Activated CD4-positive, alpha-beta T cell treated with anti-CD3 and anti-CD28 coated beads, Interleukin-10, Interleukin-2, amounts not matched to agents 100 ng/mL and 50 ng/mL, durations not matched to agents 16 hours and 8 hours (primary cell): ENCODE results near the gene KIAA0319L.
"Not testable (repeated sequence)": the region's sequence is repeated elsewhere in the genome, so short reads cannot be mapped to it uniquely, and the experiment has no call there.

ENCODE experiments used
- DNase-seq: peaks from one replicate; pipeline ENCODE4 v3.0.0-alpha.2; 2020

KIAA0319L gene

DNA sequence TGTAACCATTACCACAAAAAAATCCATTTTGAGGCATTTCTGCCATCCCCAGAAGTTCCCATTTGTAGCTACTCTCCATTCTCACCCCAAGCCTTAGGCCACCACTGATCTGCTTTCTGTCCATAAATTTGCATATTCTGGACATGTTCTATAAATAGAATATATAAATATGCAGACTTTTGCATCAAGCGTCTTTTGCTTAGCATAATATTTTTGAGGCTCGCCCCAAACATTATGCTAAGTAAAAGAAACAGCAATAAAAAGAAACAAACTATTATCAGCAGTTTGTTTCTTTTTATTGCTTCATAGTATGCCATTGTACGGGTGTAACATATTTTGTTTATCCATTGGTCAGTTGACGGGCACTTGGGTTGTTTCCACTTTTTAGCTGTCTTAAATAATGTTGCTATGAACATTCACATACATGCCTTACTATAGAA, 23.8 kb upstream of the KIAA0319L start:
- no peak for DNase-seq

DNA sequence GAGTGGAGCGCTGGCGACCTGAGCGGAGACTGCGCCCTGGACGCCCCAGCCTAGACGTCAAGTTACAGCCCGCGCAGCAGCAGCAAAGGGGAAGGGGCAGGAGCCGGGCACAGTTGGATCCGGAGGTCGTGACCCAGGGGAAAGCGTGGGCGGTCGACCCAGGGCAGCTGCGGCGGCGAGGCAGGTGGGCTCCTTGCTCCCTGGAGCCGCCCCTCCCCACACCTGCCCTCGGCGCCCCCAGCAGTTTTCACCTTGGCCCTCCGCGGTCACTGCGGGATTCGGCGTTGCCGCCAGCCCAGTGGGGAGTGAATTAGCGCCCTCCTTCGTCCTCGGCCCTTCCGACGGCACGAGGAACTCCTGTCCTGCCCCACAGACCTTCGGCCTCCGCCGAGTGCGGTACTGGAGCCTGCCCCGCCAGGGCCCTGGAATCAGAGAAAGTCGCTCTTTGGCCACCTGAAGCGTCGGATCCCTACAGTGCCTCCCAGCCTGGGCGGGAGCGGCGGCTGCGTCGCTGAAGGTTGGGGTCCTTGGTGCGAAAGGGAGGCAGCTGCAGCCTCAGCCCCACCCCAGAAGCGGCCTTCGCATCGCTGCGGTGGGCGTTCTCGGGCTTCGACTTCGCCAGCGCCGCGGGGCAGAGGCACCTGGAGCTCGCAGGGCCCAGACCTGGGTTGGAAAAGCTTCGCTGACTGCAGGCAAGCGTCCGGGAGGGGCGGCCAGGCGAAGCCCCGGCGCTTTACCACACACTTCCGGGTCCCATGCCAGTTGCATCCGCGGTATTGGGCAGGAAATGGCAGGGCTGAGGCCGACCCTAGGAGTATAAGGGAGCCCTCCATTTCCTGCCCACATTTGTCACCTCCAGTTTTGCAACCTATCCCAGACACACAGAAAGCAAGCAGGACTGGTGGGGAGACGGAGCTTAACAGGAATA, 20.1 kb upstream of the KIAA0319L start:
- DNase-seq: peak; percentile 82

- not testable (repeated sequence) for DNase-seq
Observed at GRCh38 chr1:35576766-35577070, 19.5 kb upstream of the KIAA0319L start.

GRCh38 chr1:35576061-35576765, 19.0 kb upstream of the KIAA0319L start:
- no peak for DNase-seq

- no peak for DNase-seq
Observed at GRCh38 chr1:35575416-35575958, 18.3 kb upstream of the KIAA0319L start.

GRCh38 chr1:35574655-35575415, 17.6 kb upstream of the KIAA0319L start:
- DNase-seq: no peak

- DNase-seq: no peak
Observed at GRCh38 chr1:35574125-35574654, 17.0 kb upstream of the KIAA0319L start.

DNA sequence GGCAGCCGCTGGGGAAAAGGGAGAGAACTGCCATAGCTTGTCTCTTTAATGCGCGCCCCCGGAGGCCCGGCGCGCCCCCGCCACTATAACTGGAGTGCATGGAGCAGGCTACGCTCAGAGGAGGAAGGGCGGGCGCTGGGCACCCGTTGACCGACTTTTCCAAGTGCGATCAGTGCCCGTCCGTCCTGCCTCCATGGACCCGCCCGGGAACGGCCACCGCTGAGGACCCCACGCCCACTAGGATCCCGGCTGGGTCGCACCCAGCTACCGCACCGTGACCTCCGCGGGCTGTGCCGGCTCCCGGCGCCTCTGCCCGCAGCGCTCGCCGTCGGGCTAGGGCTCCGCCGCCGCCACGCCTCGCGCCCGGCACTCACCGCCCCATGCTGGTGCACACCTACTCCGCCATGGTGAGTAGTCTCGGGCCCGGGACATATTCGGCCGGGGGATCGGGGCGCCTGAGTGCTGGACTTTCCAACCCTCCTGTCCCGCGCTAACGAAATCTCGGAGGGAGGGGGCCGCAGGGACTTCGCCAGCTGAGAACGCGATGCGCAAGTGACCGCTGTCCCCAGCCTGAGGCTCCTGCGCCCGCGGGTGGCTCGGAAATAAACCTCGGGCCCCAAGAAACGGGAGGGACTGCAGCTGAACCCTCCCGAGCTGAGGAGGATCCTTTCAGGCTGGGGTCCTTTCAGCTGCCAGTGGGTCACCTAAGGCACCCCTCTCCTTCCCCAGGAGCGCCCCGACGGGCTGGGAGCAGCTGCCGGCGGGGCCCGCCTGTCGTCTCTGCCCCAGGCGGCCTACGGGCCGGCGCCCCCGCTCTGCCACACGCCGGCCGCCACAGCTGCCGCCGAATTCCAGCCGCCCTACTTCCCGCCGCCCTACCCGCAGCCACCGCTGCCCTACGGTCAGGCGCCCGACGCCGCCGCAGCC, 16.3 kb upstream of the KIAA0319L start, which contains the start of gene TFAP2E:
Gene TFAP2E (plus strand): TSS at position 117 of the 927 bp plus-strand sequence. CDS start 264 bp downstream, at position 381.
- DNase-seq: no peak

DNA sequence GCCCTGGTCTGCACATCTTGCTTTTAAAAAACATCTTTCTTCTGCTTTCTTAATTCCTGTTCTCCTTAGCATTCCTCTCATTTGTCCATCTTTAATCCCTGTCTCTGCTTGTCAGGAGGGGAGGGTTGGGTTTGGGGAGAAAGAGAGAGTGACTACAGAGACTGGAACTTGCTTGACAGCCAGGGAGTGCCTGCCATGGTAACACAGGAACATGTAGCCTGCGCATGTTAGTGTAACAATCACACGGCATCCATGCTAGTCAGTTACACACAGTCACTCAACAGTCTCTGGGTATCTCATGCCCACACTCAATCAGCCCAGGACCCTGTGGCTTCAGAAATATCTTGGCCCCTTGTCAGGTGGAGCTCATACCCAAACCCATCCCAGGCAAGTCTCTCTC, 15.1 kb upstream of the KIAA0319L start:
- DNase-seq: no peak

- DNase-seq: no peak
Observed at GRCh38 chr1:35571263-35571662, 14.1 kb upstream of the KIAA0319L start.

GRCh38 chr1:35570589-35571137, 13.5 kb upstream of the KIAA0319L start:
- DNase-seq: no peak

GRCh38 chr1:35569936-35570335, 12.7 kb upstream of the KIAA0319L start:
- no peak for DNase-seq

- peak; percentile 75 for DNase-seq
Observed at GRCh38 chr1:35568975-35569395, 11.8 kb upstream of the KIAA0319L start.

DNA sequence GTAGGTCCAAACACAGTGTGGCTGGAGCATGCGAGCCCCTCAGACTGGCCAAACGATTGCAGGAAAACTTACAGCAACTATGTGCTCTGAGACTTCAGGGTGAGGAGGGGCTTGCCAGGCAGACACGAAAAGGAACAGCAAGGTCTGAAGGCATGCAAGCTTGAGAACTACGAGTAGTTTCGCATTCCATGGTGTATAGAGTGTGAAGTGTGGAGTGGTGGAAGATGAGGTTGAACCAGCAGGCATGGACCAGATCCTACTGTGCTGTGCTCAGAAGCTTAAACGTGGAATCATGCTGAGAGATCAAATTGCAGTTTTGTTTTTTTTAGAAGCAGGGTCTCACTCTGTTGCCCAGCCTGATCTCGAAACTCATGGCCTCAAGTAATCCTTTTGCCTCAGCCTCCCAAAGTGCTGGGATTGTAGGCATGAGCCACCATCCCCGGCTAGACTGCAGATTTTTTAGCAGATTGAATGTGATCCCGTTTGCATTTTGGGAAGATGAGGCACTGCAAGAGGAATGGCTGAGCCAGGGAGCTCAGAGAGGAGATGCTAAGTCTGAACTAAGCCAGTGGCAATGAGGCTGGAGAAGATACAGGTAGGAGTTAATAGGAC, 10.8 kb upstream of the KIAA0319L start:
- DNase-seq: no peak

- DNase-seq: no peak
Observed at GRCh38 chr1:35565742-35566133, 8.5 kb upstream of the KIAA0319L start.

DNA sequence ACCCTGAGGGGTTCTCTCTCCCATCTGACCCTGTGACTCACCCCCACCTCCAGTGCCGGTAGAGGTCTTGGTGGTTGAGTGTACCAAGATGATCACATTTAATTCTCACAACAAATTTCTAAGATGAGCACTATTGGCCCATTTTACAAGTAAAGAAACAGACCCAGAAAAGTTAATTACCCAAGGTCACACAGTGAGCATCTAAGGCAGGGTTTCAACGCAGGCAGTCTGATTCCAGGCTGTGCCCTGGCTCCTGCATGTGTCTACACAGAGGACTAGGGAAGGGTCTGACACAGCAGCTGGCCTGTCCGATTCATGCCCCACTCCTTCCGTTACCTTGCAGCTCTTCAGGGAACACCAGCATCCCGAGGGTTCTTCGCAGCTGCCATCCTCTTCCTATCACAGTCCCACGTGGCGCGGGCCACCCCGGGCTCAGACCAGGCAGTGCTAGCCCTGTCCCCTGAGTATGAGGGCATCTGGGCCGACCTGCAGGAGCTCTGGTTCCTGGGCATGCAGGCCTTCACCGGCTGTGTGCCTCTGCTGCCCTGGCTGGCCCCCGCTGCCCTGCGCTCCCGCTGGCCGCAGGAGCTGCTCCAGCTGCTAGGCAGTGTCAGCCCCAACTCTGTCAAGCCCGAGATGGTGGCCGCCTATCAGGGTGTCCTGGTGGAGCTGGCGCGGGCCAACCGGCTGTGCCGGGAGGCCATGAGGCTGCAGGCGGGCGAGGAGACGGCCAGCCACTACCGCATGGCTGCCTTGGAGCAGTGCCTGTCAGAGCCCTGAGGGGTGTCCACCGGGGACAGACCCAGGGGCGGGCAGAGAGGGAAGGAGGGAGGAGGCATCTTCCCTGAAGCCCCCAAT, 7.9 kb upstream of the KIAA0319L start:
- no peak for DNase-seq

DNA sequence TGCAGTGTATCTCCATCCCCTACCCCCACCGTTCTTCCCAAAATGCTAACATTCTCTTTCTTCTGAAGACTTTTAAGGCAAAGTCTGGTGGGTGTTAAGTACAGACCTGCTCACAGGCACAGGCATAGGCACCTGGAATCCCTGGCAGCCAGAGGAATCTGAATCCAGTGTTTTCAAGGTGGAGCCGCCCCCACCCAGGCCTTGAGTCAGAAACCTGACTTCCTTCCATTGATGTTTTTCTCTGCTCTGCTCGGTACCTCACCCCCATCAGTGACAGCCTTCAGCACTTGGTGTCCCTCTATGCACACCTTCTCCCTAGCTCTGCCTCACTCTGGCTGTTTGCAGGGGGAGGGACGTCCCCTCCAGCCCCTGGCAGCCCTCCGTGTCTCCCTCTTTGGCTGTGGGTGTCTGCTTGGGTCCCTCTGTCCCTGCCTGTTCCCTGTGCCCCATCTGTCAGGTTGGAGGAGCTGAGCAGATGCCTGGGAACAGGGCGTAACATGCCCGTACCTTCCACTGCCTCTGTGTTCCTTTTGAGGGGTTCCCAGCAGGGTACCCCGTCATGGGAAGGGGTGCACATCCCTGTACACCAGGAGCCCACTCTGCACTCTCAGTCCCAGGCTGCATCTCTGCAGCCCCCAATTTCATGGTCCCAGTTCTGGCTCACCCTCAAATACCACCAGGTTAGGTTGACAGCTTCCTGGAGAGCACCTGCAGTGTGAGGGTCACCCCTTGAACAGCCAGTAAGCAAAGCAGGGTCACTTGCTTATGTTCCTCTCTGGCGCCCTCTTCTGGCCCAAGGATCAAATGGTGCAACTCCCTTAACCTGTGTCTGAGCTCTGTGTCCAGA, 7.1 kb upstream of the KIAA0319L start:
- DNase-seq: peak; percentile 86

- DNase-seq: no peak
Observed at GRCh38 chr1:35563166-35563565, 6.0 kb upstream of the KIAA0319L start.
